ENCODE data around the gene NTSR2.

DNA sequence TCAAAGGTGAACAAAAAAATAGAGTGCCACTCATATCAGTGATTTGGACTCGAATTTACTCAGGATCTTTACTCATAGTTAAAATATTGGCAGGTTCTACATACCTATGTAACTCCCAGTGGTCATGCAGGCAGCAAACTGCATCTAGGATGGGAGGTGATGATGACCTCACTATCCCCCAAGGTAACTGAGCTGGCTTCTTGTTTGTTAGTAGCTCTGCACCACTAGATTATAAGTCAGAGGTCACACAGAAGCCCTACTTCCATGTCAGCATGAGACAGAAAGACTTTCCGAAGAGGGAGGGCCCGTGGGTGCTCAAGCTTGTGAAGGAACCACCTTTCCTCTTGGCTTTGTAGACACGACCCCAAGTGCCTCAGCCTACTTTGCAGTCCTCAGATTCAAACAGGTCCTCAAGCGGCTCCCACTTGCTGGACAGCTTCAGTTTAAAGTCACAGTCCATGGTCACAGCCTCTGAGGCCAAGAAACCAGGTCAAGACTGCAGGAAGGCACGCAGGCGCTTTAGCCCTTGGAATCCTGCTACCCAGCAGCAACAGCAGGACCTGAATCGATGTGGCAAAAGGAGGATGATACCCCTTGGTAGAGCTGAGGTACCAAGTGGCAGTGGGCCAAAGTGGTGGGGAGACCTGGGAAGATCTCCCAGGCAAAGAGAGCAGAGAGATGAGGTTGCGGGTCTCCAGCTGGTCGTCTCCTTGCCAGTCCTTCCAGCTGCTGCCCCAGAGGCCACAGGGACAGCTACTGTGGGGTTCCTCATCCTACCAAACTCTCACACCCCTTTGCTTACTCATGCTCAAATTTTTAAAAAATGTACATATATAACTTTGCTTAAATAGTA is 4.3 kb downstream of the NTSR2 start:
- TF ChIP-seq GATA2 (IDR thresholded peaks at IDR 0.05; ENCODE audit: low read depth, low read length) (no peak), GATA3 (IDR thresholded peaks at IDR 0.05; ENCODE audit: low read depth, low read length) (no peak)
